GM12891 (cell line): ENCODE results near the gene NPPA.

Source experiments
- POLR2A ChIP-seq: IDR thresholded peaks from 2 replicates; pipeline ENCODE4 v1.6.1; 2011; ENCODE audit warnings: low read depth, low read length, control low read depth
- POLR2AphosphoS5 ChIP-seq: IDR thresholded peaks from 2 replicates; pipeline ENCODE4 v1.6.1; 2011; ENCODE audit warnings: low read depth, low read length, control low read depth
- TAF1 ChIP-seq: IDR thresholded peaks from 2 replicates; pipeline ENCODE4 v1.6.1; 2011; ENCODE audit warnings: low read depth, low read length, control low read depth

DNA sequence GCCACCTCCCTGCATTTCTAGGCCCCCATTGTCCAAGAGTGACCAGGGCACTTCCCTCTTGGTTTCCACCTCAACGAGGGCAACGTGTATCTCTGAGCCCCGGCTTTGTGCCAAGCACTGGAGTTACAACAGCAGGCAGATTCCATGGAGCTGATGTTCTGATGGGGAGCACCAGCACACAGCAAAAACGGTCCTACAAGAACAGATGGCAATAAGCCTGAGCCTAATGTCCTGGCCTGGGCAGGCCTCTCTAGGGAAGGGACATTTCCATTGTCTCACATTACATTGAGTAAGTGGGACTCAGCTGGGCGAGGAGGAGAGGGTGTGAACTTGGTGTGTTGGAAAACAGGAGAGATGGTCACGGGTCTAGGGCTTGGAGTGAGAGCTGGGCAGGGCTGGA lies 38.3 kb upstream of the NPPA start:
- TF ChIP-seq POLR2AphosphoS5 (no peak), TAF1 (no peak), POLR2A (no peak)
